KBM-7 (cell line): ENCODE results near the gene TTLL12.

Source experiments
- DNase-seq: peaks from one replicate; pipeline ENCODE4 v3.0.0-alpha.2; 2015
- in situ Hi-C: fragments of 300-500 bp; cut with MboI; formaldehyde crosslinking; loops from 2 replicates; pipeline ENCODE4 v1.14.3; 2020; ENCODE audit warnings: low sequenced_read_pairs, low pct_unique_long_range_greater_than_20kb, mixed read lengths

Gene TTLL12

DNA sequence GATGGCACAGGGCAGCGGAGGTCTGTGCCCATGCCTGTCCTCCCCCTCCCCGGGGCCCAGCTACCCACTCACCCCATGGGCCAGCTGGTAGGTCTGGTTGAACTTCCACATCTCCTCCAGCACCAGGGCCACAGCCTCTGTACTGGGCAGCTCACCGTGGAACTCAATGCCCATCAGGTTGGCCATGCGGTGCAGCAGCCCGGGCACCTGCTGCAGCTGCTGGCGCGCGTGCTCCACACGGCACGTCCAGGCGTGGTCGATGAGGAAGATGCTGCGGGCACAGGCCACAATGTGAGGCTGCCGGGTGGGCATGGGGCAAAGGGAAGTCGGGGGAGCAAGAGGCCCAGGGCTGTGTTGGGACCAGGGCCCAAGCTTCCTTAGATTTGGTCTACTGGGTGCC, 6.3 kb downstream of the TTLL12 start:
- DNase-seq, result no peak
- in situ Hi-C loops, result no loop called here

DNA sequence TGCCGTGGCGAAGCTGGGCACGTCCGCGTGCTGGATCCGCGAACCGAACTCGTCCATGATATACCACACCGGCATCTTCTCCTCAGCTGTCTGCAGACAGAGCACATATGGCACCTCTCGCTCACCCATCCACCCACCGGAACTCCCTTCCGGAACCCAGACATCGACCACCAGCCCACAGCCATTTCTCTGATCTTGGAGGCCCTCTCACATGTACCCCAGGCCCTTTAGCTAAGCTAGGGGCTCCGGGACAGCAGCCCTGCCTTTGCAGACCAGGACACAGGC, 7.1 kb downstream of the TTLL12 start:
- DNase-seq, result no peak
- in situ Hi-C loops, result no loop called here

DNA sequence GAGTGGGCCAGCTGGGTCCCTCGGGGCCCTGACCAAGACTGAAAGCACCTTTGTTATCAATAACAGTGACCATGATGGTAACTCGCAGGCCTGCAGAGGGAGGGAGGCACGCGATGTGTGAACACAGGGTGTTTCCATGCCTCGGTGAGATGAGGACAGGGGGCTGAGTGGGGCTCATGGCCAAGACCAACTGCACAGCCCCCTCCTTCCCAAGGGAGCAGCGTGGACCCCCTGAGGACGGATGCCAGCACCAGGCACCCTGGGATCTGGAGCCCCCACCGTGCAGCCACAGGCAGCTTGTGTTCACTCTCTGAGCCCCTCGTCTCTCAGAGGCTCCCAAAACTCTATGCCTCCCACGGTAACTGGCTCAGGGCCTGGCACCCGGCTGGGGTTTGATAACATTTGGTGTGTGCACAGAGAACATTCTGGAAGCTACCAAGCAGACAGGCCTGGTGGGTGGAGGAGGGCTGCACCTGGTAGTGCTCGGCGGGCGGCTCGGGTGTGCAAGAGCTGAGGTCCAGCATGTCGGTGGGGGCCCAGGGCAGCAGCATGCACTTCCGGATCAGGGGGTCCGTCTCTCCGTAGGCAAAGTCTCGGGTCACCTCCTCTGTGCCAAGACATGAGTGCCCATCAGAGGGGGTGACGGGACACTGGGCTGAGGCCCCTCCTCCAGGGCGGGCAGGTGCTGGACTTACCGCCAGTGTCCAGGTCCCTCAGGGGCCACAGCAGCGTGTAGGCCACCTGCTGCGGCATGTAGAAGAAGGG, 7.6 kb downstream of the TTLL12 start:
- in situ Hi-C loops, result no loop called here
- no peak for DNase-seq

DNA sequence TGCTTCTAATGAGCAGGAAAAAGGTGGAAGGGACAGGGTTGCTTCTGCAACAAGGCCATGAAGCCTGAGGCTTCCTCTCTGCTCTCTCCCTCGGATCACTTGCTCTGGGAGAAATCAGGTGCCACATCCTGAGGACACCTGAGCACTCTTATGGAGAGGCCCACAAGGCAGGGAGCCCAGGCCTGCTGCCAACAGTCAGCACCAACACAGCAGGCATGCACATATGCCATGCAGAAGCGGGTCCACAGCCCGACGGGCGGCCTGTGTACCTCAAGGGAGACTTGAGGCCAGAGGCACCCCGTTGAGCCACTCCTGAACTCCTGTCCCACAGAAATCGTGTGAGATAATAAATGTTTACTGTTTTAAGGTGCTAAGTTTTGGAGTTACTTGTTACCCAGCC, 9.5 kb downstream of the TTLL12 start:
- no peak for DNase-seq
- in situ Hi-C loops, result no loop called here

DNA sequence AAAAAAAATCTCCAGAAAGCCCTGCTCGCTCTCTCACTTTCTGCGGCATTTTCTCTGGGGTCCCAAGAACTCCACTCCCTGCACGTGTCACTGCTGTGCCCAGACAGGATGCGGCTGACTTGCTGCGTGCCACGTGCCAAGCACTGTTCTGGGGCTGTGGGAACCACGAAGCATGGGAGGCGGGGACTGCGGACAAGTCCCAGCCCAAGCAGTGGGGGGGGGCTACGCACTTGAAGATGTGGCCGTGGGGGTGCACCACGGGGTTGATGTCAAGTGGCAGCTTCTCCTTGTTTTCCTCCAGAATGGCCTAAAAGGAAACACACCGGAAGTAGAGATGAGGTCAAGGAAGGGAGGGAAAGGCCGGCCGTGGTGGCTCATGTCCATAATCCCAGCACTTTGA, 10.8 kb downstream of the TTLL12 start:
- in situ Hi-C loops, result no loop called here
- no peak for DNase-seq

DNA sequence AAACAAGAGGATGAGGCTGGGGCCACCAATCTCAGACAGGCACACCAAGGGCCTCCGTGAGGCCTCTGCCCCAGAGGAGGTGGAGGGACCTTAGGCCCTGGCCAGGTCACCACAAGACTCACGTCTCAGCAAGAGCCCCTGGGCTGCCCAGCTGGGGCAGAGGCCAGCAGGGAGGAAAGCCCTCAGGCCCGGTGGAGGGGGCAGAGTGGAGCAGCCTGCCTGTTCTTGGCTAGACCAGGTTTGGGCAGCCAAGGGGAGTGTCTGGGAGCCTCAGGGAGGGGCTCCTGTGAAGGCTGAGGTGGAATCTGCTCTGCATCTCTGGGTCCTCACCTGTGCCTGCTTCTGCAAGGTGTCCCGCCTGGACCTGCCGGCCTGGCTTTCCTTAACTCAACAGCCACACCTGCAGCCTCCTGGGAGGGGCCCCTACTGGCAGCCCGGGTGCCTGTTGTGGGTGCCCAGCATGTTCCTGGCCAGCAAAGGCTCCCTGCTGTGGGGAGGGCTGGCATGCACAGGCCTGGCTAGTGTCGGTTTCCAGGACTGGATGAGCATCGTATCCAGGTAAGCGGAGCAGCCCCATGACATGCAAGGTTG, 11.9 kb downstream of the TTLL12 start:
- in situ Hi-C loops, result no loop called here
- no peak for DNase-seq

DNA sequence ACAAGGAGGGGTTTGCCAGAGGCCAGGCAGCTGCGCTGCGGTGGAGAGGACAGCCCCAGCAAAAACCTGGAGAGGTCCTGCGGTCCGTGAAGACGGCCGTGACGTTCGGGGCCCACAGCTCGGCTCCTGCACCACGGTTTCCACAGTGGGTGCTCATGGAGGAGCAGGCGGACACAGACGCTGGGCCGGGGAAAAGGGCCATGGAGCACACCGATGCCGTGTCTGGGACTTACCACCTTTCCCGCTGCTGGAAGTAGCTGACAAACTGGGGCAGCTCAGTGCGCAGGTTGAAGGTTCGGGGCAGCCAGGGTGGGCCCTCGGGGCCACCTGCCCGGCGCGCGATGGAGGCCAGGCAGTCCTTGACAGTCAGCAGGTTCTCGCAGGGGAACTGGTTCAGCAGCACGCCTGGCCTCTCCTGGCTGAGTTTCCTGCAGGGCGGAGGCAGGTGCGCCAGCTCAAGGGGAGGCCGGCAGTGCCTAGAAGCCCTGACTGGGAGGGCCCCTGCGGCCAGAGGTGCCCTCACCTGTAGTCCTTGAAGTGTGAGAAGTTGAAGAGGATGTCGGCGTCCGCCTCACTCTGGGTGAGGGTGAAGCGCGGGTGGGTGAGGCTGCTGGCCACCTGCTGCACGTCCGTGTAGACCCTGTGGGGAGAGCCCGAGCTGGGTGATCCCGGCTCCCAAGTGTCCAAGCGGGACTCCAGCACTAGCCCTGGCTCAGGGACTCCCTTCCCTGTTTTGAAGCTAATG, 12.8 kb downstream of the TTLL12 start:
- DNase-seq, result no peak
- in situ Hi-C loops, result no loop called here

DNA sequence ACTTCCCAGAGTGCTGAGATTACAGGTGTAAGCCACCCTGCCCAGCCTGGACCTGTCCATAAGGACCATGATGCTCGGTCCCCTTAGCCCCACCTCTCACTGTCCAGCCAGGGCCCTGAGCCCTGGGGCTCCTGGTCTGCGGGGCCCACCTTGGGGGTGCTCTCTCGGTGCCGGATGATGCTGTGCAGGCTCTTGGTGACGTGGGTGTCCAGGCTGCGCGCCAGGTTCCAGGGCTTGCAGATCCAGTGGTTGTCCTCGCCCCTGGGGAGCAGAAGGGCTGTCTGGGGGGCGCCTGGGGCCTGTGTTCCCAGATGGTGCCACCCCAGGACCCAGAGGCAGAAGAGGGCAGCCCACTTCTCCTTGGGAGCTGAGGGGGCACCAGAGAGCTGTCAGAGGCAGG, 13.4 kb downstream of the TTLL12 start:
- DNase-seq, result no peak
- in situ Hi-C loops, result no loop called here

DNA sequence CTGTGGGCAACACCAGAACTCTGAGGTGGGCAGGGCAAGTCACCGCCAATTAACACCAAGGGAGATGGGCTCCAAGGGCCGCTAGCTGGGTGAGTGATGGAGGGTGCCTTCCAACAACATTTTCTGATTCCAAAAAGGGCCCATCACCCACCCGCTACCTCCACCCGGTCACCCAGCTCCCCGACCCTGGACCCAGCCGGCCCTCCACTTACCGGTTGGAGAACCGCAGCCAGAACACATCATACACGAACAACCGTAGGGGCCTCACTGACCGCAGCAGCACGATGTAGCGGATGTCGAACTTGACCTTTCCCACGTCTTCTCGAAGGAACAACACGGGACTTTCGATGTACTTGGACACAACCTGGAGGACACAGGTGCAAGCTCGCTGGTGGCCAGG, 14.7 kb downstream of the TTLL12 start:
- in situ Hi-C loops, result no loop called here

DNA sequence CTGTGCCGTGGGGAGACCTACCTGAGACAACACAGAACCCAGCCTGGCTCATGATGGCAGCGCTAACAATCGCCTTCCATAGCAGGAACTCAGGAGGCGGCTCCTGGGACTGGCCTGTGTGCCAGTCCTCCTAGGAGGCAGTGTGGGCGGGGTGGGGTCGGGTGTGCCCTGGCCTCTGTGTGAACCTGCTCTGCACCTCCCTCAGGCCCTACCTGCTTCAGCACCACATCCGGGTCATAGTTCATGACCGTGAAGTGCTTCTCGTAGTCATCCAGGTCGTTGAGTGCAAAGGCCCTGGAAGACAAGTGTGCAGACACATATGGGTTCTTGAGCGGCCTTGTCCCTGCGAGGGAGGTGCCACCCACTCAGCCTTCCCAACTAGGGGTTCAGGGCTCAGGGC, 15.3 kb downstream of the TTLL12 start:
- in situ Hi-C loops, result no loop called here
- no peak for DNase-seq

More for the DNA sequence above, 14.7 kb downstream of the TTLL12 start:
- DNase-seq, result no peak

DNA sequence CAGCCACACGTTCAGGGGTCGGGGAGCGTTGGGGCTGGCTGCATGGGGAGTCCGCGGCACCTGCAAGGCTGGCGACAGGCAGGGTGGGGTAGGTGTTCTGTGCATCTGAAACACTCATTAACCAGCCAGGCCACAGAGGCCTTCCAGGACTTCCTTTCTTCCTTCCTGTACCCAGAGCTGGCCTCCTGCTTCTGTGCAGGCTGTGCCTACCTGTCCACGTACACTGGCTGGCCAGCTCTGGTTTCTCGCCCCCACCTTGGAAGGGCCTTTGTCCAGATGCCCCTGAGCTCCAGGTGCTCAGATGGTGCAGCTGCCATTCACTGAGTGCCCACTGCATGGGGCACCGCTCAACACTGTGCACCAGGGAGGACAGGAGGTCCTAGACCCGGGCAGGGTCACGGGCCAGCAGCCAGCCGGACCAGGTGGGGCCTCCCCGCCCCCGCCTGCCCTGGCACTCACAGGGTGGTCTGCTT, 15.9 kb downstream of the TTLL12 start:
- in situ Hi-C loops, result no loop called here
- no peak for DNase-seq

DNA sequence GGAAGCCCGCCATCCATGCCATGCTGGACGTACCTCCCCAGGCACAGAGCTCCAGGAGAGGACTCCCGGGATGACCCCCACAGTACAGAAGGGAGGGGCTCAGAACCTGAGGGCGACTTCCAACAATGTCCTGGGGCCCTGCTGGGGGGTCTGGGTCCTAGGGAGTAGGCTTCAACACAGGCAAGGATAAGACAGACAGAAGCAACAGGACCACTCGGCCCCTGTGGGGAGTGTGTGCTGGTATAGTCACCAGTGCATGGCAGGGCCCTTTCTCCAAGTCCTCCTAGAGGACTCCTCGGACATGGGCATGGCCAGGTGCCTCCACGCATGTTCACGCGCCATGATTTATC, 16.8 kb downstream of the TTLL12 start:
- DNase-seq, result no peak
- in situ Hi-C loops, result no loop called here

DNA sequence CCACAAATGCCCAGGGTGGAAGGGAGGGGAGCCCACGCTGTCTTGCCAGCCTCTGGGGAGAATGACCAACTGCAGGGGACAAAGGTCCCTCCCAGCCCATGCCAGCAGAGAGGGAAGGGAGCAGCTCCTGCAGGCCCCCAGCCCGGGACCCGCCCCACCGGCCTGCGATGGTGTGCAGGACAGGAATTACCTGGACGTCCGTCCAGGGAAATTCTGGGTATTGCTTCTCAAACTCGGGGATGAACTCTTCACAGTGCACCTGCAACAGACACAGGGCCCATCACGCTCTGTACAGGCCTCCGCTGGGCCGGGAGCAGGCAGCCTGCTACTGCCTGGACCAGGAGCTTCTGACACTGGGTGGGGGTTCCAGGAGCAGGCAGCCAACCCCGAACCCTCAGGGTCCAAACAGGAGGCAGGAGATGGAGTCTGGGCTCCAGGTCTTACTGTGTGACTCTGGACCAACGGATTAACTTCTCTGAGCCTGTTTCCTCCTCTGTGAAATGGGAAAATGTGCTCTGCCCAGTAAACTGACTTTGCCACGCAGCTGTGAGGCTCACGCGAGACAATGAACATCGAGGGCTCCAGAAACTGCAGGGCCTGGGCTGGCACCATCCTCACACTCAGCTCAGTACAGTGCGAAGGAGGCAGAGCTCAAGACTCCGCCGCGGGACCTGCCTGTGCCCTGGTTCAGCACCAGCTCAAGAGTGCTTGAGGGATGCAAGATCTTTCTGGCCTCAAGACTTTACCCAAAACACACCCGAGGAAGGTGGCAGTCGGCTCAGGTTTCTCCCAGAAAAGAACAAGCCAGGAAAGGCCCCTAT, 17.4 kb downstream of the TTLL12 start:
- DNase-seq, result no peak
- in situ Hi-C loops, result no loop called here

DNA sequence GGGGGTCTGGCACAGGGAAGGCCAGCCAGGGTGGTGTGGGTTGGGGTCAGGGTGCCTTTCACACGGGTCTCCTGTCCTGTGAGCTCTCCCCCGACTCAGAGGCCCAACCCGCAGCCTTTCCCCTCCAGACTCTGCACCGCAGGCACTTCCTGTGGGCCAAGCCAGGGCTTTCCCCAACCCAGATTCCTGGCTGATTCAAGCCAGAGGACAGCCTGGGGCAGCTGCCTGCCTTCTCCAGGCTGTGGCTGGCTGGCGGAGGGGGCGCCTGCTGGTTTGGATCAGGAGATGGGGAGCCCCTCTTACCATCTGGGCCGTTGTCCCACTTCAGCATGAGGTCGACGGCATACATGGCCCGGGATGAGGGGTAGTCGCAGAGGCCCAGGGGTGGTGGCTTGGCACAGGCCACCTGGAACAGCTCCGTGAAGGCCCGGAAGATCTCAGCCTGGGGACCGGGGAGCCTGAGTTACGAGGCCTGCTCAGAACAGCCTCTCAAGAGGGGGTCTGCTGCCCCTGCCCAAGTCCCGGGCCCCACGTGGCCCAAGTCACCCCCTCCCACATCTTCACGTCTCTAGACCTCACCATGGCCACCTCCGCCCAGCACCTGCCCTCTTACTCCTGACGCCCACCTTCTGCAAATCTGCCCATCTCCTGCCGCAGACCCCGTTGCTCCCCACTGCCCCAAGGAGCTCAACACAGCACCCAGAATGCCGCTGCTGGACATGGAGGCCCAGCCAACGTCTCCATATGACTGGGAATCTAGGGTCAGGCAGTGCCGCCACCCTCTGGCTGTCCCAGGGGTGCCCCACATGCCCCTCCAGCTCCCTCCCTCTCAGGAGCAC, 18.2 kb downstream of the TTLL12 start:
- in situ Hi-C loops, result no loop called here
- DNase-seq, result no peak

DNA sequence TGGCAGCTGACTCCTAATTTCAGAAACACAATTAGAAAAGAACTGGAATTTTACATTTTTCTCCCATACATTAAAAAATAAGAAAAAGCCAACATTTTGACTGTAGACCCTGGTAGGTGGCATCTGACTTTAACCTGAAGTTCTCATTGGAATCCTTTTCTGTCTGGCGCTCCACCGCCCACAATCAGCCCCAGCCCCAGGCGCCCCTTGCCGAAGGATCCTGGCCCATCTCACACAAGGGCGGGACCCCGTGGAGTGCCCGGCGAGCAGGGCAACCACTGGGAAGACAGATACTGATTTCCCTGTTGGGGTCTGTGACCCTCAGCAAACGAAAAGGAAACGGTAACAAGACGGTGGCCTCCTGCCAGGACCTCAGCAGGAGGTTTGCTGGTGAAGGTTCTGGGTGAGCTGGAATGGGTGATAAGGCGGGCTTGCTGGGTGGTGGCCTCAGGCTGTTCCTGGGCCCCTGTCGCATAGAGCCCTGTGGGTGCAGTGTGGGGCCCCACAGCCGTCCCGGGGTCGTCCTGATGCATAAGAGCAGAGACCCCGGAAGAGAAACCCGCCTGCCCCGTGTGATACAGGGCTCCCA, 19.8 kb downstream of the TTLL12 start:
- in situ Hi-C loops, result no loop called here

DNA sequence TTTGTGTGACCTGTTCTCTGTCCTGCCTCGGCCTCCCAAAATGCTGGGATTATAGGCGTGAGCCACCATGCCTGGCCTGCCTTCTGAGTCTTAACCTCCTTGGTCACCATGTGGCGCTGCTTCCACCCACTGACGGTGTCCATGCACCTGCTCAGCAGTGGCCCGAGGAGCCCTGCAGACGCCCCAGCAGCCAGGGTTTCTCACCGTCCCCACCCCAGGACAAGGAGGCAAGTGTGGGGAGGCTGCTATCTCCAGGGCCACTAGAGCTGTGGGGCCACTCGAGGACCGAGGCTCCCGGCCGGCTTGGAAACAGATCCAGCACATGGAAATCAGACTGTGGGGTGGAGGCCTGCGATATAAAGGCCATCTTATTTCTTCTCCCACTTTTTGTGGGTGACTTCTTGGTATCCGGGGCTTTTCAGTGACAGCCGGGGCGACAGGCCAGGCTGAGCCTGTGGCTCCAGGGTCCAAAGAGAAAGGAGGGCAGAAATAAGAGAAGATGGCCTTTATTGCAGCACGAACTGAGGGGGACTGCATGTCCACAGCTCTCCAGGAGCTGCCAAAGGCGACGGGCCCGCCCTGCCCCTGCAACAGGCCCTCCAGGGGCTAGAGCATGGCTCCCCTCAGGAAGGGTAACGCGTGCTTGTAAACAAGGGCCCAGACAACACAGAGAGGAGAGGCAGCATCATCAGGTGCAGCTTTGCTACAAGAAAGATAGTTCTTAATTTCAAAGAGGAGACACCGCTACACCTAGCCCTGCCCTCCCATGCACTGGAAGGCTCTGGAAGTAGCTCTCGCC, 20.6 kb downstream of the TTLL12 start:
- in situ Hi-C loops, result no loop called here

More for the DNA sequence above, 19.8 kb downstream of the TTLL12 start:
- DNase-seq, result no peak

DNA sequence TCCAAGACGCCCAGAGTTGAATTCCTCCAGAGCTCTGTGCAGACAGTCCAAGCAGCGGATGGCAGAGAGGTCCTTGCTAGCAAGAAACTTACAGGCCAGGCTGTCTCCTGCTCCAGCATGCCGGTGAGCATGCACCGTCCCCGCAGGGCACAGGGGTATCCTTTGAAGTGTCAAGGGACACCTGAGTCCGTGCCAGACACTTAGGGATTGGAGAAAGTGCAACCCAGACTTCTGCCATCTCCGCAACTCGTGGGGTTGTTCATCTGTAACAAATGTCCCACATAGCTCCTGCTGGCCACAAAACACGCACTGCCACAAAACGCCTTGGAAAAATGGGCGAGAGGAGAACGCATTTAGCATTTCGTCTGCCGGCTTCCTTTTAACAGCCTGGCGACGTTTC, 22.3 kb downstream of the TTLL12 start:
- DNase-seq, result peak; percentile 38

More for the DNA sequence above, 20.6 kb downstream of the TTLL12 start:
- DNase-seq, result no peak

DNA sequence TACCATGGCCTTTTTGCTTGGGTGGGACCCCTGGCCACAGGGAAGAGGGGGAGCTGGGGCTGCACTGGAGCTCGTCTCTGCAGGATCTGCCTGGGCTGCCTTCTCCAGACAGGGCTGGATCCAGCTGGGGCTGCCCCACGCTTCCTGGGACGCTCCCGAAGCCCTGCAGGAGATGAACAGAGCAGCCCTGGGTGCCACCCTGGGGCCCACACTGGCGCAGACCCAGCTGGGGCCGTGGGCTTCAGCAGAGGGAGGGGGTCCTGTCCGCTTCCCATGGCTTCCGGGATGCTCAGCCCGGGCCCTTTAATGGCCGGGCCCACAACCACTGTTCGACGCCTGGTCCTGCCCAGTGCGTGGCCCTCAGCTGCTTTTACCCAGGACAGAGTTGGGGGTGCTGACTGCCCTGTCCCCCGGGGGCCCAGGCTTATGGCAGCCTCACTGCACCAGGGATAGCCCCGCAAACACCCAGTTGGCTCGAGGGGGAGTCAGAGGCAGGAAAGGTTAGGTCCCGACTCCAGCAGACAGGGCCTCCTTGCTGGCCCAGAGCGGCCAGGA, 23.6 kb downstream of the TTLL12 start:
- DNase-seq, result no peak
- in situ Hi-C loops, result no loop called here

More for the DNA sequence above, 22.3 kb downstream of the TTLL12 start:
- in situ Hi-C loops, result no loop called here
